AG08395 (cell line): ENCODE data around the gene DES.

Experiments used
- DNase-seq: peaks from one replicate; pipeline ENCODE4 v3.0.0; 2012; ENCODE audit warnings: mixed read lengths, low spot score

Gene DES

DNA sequence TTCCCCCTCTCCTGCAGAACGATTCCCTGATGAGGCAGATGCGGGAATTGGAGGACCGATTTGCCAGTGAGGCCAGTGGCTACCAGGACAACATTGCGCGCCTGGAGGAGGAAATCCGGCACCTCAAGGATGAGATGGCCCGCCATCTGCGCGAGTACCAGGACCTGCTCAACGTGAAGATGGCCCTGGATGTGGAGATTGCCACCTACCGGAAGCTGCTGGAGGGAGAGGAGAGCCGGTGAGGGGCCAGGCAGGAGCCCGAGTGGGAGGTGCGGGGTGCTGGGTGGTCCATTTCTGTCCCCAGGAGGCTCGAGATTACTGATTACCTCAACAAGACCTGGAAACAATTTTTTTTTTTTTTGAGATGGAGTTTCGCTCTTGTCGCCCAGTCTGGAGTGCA lies 3.1 kb downstream of the DES start:
- DNase-seq: no peak

DNA sequence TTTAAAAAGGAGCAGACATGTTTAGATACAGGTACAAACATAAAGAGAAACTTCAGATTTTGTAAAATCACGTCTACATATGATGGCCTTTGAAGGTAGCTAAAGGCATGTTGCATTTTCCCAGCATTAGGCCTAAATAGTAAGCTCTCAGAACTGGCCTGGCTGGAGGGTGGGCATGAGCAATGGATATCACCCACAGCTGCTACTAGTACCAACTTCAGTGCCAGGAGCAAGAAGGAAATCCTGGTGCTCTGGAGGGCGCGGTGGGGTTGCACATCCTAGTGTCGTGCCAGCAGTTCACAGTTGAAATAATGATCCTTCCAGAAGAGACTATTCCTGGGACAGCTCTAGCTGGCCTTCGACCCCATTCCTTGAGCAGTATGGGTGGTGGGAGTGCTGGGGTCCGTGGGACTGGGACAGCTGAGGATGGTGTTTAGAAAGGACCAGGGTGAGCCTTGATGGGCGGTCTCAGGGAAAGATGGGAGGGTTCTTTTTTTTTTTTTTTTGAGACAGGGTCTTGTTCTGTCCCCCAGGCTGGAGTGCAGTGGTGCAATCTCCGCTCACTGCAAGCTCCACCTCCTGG lies 4.9 kb downstream of the DES start:
- DNase-seq: no peak

DNA sequence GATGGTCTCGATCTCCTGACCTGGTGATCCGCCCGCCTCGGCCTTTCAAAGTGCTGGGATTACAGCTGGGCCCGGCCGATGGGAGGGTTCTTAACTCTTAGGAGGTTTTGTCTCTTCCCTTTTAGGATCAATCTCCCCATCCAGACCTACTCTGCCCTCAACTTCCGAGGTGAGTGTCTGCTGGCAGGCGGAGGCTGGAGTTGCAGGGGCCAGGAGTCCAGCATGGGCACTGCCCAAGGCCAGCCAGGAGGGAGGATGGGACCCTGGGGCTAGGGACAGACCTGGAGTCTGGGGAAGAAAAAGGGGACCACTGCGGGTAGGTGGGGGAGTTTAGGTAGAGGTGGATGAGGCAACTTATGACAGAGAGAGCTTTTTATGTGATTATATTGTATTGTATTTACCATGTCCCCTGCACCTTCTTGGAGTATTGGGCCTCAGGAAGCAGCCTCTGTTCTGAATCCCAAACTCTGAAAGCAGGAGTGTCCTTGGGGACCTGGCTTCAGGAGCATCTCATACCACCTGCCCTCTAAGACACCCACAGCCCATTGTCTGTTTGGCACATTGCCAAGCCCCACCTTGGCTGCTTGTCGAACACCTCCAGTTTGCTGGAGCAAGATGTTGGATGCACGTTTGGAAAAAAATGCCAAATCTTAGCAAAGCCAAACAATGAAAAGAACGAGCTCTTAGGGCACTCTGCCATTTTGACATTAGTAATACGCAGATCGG lies 5.6 kb downstream of the DES start:
- DNase-seq: no peak

DNA sequence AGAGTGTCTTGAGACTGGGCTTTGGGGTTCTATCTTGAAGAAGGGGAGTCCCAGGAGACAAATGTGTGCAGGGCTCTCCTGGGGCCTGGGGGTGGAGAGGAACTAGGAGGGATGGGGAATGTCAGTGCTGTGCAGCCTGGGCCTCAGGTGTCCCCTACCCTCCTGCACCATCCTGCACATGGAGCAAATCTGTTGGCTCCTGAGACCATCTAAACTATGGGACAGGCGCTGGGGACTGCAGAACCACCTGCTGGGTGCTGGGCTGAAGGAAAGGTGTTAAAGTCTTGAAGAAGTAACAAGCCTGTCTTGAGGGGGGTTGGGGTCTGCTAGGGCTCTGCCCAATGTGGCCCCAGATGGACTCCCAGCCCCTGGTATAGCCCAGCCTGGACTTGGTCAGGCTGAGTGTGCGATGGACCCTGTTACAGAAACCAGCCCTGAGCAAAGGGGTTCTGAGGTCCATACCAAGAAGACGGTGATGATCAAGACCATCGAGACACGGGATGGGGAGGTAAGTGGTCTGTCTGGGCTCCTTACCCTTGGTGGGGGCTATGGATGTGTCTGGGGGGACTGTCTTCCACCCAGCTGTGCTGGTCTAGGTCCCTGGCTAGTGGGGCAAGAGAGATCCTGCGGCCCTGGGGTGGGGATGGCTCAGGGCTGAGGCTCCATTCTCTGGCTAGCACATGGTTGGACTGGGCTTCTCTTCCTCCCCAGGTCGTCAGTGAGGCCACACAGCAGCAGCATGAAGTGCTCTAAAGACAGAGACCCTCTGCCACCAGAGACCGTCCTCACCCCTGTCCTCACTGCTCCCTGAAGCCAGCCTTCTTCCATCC lies 7.3 kb downstream of the DES start:
- no peak for DNase-seq

DNA sequence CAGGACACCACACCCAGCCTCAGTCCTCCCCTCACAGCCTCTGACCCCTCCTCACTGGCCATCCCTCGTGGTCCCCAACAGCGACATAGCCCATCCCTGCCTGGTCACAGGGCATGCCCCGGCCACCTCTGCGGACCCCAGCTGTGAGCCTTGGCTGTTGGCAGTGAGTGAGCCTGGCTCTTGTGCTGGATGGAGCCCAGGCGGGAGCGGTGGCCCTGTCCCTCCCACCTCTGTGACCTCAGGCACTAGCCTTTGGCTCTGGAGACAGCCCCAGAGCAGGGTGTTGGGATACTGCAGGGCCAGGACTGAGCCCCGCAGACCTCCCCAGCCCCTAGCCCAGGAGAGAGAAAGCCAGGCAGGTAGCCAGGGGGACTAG lies 7.9 kb downstream of the DES start:
- DNase-seq: no peak

DNA sequence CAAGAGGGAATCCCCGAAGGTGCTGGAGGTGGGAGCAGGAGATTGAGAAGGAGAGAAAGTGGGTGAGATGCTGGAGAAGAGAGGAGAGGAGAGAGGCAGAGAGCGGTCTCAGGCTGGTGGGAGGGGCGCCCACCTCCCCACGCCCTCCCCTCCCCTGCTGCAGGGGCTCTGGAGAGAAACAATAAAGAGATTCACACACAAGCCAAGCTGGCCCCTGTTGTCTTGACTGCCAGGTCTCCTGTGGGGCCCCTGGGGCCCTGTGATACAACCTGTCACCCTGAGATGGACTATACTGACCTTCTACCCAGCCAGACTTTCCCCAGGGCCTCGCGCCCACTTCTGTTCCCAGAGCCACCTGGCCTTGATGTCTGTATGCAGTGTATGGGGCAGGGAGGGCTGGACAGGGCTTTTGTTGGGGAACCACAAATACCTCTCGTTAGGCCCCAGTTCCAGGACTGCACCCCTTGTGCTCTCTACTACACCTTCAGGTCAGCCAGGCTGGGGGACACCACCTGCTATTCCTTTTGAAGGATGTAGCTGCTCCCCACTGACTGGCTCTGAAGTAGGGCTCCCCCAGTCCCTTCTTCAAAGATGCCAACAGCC lies 8.5 kb downstream of the DES start:
- DNase-seq: no peak

DNA sequence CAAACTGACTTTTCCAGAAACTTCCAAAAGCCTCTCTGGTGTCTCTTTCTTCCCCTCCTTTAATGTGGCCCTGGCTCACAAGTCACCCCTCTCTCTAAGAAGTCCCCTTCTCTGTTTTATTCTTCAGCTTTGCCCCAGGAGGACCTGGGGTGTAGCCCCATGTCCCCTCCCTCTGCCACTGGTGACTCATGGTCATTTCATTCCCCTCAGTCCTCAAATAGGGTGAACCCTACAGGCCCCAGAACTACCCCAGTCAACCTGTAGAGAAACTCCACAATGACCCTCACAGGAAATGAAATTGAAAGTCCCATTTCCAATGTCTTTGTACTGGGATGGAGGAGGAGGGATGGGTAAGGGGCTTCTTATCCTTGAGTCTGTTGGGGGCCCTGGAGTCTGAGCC lies 10.3 kb downstream of the DES start:
- DNase-seq: no peak

DNA sequence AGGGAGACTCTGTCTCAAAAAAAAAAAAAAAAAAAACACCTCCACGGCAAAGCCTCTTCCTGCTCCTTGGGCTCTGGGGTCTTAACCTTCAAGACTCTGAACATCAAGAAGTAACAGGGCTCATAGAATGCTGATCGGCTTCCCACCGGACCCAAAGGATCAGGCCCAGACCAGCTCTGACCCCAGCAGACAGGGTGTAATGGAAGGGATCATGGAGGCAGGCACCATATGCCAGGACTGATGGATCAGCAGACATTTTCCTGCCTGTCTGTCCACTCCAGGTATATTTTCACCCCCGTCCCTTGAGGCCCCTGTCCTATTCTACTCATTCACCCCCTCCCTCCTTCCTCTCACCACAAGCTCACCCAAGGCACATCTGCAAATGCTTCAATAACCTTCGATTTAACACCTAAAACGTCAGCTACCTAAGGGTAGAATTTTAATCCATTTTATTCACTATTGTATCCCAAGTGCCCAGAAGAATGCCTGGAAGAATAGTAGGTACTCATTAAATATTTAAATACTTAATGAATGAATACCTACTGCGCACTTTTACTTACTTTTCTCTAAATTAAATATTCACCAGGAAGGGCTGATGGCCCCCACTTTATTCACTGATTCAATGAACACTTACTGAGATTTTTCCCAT lies 11.9 kb downstream of the DES start:
- no peak for DNase-seq

DNA sequence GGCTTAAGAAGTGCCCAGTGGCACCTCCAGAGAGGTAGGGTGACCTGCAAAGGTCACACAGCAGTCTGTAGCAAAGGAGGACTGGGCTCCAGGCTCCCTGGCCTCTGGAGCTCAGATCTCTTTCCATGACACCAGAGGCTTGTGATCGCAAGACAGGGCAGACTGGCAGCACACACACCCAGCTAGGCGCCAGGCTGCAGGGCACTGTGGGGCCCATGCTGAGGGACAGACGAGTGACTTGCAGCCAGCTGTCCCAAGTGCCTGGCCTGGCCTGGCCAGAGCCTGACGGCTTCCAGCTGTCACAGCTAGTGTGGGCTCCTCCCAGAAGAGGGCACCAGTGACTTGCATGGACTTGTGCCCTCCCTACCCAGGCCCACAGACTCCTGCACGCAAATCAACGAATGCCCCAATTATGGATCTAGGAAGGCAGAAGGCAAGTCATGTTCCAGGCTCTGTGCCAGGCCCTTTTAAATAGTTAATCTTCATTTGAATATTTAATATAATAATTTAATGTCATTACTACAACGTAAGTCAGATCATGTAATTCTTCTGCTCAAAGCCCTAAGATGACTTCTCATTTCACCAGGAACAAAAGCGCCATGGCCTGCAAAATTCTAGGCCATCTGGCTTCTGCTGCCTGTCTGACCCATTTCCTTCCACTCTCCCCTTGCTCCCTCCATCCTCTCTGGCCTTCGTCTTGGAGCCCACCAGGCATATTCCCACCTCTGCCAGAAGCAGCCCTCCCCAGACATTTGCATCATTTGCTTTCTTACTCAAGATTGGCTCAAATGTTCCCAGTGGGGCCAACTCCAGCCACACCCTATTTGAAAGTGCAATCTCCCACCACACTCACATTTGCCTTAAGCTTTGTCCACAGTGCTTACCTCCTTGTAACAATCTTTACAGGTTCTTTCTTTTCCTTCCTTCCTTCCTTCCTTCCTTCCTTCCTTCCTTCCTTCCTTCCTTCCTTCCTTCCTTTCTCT lies 12.7 kb downstream of the DES start:
- peak; percentile 65 for DNase-seq

DNA sequence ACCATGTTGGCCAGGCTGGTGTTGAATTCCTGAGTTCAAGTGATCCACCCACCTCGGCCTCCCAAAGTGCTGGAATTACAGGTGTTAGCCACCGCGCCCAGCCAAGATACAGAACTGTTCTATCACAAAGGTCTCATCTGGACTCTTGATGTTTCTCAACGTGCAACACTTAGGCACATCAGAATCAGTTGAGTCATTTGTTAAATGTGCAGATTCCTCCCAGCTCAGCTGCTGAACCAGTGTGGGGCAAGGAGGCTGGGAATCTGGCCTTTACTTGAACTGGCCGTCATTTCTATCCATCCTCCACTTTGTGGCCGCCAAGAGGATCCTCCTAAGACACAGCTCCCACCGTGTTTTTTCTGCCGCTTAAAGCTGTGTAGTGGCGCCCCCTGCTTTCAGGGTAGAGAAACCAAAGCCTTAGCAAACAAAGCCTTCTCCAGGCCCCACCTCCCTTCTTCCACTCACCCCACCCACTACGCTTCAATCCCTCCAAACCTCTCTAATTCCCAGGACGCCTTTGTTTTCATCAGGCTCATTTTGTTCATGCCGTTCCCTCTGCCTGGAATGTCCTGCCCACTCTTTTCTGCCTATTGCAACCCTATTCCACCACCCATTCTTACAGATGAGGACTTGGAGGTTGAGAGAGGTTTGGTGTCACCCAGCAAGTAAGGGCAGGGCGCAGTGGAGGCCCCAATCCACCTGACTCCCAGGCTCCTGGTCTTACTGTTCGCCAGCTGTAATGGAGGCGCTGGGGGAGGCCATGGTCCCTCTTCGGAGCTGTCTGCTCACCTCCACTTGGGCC lies 15.7 kb downstream of the DES start:
- peak; percentile 42 for DNase-seq

DNA sequence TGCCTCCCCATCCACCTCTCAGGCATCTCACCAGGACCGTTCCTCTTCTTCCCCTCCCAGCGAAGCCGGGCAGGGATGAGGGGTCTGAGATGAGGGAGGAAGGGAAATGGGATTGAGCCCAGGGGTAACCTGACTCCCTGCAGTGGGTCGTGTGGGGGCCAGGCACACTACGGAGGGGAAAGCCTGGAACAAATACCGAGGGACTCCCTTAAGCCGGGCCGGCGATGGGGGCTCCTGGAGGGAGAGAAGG lies 16.2 kb downstream of the DES start:
- no peak for DNase-seq

DNA sequence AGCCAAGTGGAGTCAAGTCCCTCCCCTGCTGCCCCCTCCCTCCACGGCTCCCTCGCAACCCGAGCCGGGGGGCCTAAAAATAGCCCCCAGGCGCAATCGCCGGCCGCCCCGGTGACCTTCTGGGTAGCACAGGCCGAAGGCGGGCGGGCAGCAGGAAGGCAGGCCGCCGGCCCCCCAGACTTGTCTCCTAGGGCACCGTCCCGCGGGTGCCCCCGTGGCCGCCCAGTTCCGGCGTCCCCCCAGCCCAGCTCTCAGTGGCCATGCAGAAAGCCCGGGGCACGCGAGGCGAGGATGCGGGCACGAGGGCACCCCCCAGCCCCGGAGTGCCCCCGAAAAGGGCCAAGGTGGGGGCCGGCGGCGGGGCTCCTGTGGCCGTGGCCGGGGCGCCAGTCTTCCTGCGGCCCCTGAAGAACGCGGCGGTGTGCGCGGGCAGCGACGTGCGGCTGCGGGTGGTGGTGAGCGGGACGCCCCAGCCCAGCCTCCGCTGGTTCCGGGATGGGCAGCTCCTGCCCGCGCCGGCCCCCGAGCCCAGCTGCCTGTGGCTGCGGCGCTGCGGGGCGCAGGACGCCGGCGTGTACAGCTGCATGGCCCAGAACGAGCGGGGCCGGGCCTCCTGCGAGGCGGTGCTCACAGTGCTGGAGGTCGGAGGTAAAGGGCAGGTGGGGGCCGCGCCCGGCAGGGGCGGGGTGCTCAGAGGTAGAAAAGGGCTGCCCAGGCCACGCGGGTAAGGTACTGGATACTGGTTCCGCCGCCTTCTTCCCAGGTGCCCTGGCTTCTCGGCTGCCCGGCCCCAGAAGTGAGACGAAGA lies 16.7 kb downstream of the DES start, which contains the start of gene SPEG:
Gene SPEG, plus strand, starts transcription at position 126 of the 808 bp plus-strand sequence. Its CDS starts 135 bp downstream, at position 261.
- DNase-seq: no peak

DNA sequence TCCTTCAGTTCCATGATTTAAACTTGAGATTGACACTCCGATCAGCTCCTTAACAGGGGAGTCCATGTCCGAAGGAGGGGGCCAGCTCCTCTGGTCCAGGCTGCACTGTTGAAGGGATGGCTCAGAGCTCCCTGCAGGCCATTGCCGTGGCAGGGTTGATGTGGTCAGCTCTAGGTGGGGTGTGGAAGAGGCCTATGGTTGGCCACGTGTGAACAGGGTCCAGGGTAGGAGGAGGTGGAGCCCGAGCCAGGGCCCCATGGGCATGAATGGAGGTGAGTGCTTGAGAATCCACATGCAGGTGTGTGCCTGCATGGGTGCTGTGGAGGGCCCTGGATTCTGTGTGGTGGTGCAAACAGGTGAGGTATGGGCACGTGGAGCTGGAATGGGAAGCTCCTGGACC lies 17.5 kb downstream of the DES start:
- no peak for DNase-seq

DNA sequence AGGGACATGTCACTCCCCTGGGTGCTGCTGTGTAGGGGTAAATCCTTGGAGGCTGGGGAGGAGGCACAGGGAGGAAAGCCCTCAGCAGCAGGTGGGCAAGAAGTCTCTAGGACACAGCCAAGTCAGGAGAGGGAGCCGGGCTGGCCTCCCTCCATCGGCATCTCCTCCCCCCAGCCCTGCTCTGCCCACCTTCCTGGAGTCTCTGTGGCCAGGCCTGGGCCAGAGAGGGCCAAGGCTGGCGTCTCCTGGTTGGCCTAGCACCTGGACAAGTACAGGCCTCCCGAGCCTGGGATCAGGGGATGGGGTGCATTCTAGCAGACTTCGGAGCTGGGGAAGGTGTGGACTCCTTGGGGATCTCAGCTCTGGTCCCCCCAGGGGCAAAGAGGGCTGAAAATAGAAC lies 18.3 kb downstream of the DES start:
- DNase-seq: no peak

DNA sequence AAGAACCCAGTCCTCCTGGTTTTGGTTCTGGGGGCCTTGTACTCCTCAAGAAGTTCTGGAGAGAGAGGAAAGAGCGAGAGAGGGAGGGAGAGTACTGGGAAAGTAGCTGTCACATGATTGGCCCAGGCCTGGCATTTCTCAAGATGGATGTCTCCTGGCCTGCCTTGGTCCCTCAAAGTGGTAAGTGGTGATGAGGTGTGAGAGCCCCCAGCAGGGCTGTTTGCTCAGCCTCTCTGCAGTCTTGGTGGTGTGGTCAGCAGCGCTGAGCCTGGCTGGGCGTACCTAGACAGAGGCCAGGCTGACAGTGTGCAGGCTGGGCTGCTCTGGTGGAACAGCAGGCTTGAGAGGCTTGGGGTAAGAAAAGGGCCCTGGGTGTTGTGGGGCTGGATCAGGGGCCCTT lies 19.0 kb downstream of the DES start:
- no peak for DNase-seq

DNA sequence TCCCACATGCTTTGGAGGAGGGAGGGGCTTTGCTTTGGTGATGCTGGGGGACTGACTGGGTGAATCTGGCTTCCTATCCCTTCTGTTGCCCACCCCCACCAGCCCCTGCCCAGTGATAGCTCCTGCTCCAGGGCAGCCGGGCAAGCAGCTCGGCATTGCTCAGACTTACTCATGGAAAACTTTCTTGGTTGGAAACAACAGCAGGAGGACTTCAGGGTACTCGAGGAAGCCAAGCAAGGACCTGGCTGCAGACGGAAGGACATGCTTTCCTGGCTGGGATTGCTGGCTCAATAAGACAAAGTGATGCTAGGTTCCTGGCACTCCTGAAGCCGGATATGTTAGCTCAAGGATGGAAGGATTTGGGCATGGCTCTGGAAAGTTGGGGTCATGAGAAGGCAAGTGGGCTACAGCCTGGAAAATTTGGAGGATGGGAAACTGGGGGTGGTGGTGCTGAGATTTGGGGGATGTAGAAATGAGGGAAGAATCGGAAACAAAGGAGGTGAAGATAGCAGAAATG lies 19.6 kb downstream of the DES start:
- DNase-seq: no peak

DNA sequence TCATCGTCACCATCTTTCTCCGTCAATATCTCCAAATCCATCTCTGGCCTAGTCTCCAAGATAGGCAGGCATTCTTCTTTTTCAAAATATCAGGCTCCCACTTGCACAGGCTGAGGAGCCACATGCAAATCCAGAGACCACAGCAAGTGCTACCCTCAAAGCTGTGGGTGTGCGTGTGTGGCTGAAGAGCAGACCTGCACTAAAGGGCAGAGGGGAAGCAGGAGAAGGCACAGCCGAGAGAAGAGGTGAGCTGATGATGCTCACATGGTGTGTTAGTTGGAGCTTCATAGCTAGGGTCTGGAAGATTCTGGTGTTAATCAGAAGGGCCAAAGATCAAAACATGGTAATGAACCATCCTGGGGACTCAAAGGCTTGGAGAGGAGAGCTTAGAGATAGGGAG lies 20.3 kb downstream of the DES start:
- no peak for DNase-seq

DNA sequence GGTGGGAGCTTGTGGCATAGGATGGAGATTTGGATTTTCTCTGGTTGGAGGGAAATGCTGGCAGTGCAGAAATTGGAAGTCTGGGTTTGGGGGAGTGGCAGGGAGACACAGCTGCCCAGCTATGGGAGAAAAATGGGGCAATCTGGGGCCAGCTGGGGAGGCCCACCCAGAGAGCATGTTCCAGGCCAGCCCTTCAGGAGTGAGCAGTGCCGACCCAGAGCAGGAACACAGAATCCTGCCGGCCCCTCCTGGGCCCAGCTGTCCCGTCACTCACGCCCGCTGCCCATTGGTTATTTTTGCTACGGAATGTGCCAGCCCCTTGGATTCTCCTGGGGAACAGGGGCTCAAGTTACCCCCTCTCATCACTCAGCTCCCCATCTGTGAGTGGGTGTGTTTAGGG lies 21.3 kb downstream of the DES start:
- DNase-seq: no peak
